ENCODE results near the gene MYL6B. TPM values are rescaled to one million over a fixed set of nuclear protein-coding genes. Genes with fewer than 3 reads are reported as not detected.
A peak's percentile ranks its signal among the peaks of the same experiment; 100 is the strongest.
"Not testable (repeated sequence)": the region's sequence is repeated elsewhere in the genome, so short reads cannot be mapped to it uniquely, and the experiment has no call there.

Gene MYL6B
- polyA plus RNA-seq, 1 experiment: 75.4 TPM

DNA sequence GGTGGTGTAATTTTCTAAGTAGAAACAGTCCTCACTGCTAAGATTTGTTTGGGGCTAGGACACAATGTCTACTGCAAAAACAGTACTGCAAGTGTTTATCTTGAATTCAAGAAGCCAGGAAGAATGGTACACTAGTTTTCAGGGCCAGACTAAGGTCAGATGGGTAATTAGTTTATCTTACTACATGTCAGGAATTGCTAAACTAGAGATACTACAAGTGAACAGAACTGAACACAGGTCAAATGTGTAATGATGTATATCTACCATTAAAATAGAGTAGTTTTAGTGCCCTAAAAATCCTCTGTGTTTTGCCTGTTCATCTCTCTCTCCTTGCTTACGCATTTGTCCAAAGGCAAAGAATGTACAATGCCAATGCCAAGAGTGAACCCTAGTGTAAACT lies 38.3 kb upstream of the MYL6B start:
- H3K36me3 ChIP-seq (ENCODE audit: control insufficient read depth, insufficient read depth, low read length): peaks cover 15% of the 10 kb centered on the region
- CTCF ChIA-PET: no interaction called here

DNA sequence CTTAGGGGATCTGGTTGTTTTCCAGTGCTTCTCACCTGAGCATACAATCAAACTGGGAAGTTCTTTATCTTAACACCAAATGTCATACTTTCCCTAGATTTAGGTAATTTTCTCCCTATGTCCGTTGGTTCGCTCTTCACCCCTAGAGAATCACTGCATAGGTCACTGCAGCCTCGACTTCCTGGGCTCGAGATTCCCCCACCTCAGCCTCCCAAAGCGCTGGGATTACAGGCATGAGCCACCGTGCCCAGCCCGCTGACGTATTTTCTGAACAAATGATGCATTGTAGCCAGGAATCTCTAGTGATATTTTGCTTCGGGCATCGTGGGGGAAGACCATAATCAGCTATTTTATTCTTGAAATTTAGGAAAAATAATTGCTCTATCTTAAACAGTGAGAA lies 37.1 kb upstream of the MYL6B start:
- TF ChIP-seq, protein P1, sequence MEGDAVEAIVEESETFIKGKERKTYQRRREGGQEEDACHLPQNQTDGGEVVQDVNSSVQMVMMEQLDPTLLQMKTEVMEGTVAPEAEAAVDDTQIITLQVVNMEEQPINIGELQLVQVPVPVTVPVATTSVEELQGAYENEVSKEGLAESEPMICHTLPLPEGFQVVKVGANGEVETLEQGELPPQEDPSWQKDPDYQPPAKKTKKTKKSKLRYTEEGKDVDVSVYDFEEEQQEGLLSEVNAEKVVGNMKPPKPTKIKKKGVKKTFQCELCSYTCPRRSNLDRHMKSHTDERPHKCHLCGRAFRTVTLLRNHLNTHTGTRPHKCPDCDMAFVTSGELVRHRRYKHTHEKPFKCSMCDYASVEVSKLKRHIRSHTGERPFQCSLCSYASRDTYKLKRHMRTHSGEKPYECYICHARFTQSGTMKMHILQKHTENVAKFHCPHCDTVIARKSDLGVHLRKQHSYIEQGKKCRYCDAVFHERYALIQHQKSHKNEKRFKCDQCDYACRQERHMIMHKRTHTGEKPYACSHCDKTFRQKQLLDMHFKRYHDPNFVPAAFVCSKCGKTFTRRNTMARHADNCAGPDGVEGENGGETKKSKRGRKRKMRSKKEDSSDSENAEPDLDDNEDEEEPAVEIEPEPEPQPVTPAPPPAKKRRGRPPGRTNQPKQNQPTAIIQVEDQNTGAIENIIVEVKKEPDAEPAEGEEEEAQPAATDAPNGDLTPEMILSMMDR (IDR thresholded peaks at IDR 0.05; ENCODE audit: insufficient read depth, low read depth, low read length): no peak
- H3K27me3 ChIP-seq (ENCODE audit: control insufficient read depth, insufficient read depth, low read length): no peaks in the 10 kb centered on the region
- ChIA-PET CTCF (interaction anchor here (1.4 kb wide), 1 partner anchor 8 kb away, joined by 4 read pairs; no protein-coding TSS in a partner anchor), POLR2A (interaction anchor here (0.7 to 1.3 kb wide), 2 partner anchors 11 to 176 kb away, joined by 5 to 12 read pairs; partner anchors contain the start of gene PA2G4)
- DNase-seq (ENCODE audit: low read depth): no peak
- peaks cover 13% of the 10 kb centered on the region for H3K36me3 ChIP-seq (ENCODE audit: control insufficient read depth, insufficient read depth, low read length)
- peak overlapping the region; percentile 71 for H3K4me3 ChIP-seq (ENCODE audit: low read depth, low read length)

More for the DNA sequence above, 38.3 kb upstream of the MYL6B start:
- H3K4me3 ChIP-seq (ENCODE audit: low read depth, low read length): no peak overlapping the region
- DNase-seq (ENCODE audit: low read depth): no peak
- no peaks in the 10 kb centered on the region for H3K27me3 ChIP-seq (ENCODE audit: control insufficient read depth, insufficient read depth, low read length)
- TF ChIP-seq, protein P1 (IDR thresholded peaks at IDR 0.05; ENCODE audit: insufficient read depth, low read depth, low read length): no peak
- POLR2A ChIA-PET: no interaction called here

DNA sequence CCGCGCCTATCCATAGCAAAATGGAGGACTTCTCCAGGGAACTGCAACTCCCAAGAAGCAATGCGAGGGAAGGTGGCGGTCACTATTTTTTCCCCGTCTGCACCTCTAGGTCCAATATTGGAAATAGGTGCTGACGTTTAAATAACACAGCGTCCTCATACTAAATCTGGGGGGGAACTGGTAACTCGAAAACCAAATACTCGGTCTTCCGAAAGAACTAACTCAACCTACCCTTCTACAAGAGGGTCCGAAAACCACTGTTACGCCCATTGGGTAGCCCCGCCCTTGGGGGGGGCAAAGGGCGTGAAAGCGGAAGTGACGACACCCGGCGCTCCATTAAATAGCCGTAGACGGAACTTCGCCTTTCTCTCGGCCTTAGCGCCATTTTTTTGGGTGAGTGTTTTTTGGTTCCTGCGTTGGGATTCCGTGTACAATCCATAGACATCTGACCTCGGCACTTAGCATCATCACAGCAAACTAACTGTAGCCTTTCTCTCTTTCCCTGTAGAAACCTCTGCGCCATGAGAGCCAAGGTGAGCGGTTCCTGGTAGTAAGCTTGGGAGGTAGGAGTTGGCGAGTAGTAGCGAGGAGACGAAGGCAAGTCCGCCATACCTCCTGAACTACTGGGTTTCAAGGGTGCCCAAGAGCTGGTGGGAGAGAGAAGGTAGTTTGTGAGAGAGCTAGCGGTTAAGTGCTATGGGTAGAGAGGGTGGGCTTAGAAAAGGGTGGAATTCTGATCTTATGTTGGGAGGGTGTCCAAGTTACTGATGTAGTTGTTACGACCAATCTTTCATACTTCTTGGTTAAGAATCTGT lies 35.9 kb upstream of the MYL6B start, which contains the start of gene RPL41:
Gene RPL41, plus strand, starts transcription at position 367 of the 815 bp plus-strand sequence.
- no peaks in the 10 kb centered on the region for H3K27me3 ChIP-seq (ENCODE audit: control insufficient read depth, insufficient read depth, low read length)
- ChIA-PET CTCF (interaction anchor here (1.0 to 6.8 kb wide), 5 partner anchors 9 to 73 kb away, joined by 4 to 134 read pairs (median 8); partner anchors contain the start of genes ESYT1, PA2G4 and SMARCC2), POLR2A (interaction anchor here (0.7 to 2.1 kb wide), 3 partner anchors 12 to 177 kb away, joined by 5 to 13 read pairs (median 12); partner anchors contain the start of gene PA2G4)
- peak; percentile 64 for DNase-seq (ENCODE audit: low read depth)
- peaks cover 13% of the 10 kb centered on the region for H3K36me3 ChIP-seq (ENCODE audit: control insufficient read depth, insufficient read depth, low read length)
- peak within 1 kb of the TSS; percentile 71 for H3K4me3 ChIP-seq (ENCODE audit: low read depth, low read length)
- TF ChIP-seq, protein P1 (IDR thresholded peaks at IDR 0.05; ENCODE audit: insufficient read depth, low read depth, low read length): no peak

DNA sequence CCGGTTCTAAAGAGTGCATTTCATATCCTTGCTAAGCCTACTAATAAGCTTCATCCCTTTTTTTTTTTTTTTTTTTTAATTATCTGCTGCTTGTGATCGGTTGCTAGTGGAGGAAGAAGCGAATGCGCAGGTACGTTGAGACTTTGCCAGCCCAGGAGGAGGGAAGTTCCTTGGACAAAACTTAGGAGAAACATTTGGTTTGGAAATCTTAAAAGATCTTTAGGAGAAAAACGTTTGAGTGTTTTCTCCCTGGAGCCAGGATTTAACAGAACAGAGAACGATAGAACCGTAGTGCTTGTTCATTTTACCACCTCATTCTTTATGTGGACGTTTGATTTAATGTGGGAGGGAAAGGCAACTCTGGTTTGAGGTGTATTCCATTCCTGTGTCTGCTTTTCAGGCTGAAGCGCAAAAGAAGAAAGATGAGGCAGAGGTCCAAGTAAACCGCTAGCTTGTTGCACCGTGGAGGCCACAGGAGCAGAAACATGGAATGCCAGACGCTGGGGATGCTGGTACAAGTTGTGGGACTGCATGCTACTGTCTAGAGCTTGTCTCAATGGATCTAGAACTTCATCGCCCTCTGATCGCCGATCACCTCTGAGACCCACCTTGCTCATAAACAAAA lies 35.2 kb upstream of the MYL6B start:
- Histone ChIP-seq H3K4me3 (ENCODE audit: low read depth, low read length) (peak overlapping the region; percentile 72), H3K36me3 (ENCODE audit: control insufficient read depth, insufficient read depth, low read length) (peaks cover 14% of the 10 kb centered on the region)
- ChIA-PET POLR2A (interaction anchor here (1.9 to 2.1 kb wide), 2 partner anchors 13 to 105 kb away, joined by 8 to 13 read pairs; partner anchors contain the start of genes PA2G4 and RNF41), CTCF (interaction anchor here (1.0 to 6.8 kb wide), 6 partner anchors 9 to 73 kb away, joined by 3 to 134 read pairs (median 19); partner anchors contain the start of genes ESYT1, MYL6, PA2G4 and SMARCC2)
- not testable (repeated sequence) for H3K27me3 ChIP-seq (ENCODE audit: control insufficient read depth, insufficient read depth, low read length); DNase-seq (ENCODE audit: low read depth)

DNA sequence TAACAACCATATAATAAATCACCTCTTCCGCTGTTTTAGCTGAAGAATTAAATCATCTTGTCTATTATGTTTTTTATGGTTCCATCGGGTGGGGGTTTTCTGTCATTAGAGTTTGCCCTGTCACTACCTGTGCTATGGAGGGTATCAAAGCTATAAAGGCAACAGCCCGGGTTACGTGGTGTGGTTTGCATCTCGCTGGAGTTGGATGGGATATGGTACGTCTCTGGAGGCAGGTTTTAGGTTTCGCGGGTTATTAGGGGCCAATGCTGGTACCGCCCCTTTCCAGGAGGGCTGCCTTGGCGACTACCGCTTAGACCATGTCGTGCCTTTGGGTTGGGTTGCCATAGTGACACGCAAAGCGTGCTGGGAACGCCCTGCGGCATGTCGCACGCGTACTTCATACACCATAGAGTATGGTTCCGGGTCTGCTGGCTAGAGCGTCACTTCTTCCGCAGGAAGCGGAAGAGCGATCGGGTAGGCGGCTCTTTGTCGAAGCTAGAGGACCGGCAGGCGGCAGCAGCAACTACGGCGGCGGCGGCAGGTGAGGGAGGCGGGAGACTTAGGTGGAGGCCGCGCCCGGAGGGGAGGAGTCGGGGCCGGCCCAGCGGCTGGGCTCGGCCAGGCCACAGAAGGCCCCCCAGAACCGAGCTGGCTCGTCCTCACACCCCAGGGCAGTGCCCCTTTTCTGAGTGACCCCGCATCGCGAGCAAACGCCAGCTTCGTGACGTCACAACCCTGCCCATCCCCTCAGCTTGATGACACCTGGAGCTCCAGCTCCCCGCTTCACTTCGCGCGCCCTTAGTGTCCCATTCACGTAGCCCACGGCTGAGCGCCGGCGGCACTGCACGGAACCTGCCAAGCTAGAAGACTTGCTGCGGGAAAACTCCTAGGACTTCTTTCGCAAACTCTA lies 34.4 kb upstream of the MYL6B start, which contains the start of gene ZC3H10:
Gene ZC3H10, plus strand, starts transcription at position 489 of the 910 bp plus-strand sequence. CDS start 2,297 bp downstream, outside the sequence.
- TF ChIP-seq, protein P1 (IDR thresholded peaks at IDR 0.05; ENCODE audit: insufficient read depth, low read depth, low read length): peak; percentile 73
- peak; percentile 98 for DNase-seq (ENCODE audit: low read depth)
- Histone ChIP-seq H3K36me3 (ENCODE audit: control insufficient read depth, insufficient read depth, low read length) (peaks cover 11% of the 10 kb centered on the region), H3K27me3 (ENCODE audit: control insufficient read depth, insufficient read depth, low read length) (no peaks in the 10 kb centered on the region), H3K4me3 (ENCODE audit: low read depth, low read length) (peak within 1 kb of the TSS; percentile 72)
- ChIA-PET CTCF (interaction anchor here (0.6 to 6.8 kb wide), 21 partner anchors 9 to 342 kb away, joined by 3 to 134 read pairs (median 5); partner anchors contain the start of genes ANKRD52, CNPY2, COQ10A and ERBB3), POLR2A (interaction anchor here (0.6 to 2.1 kb wide), 6 partner anchors 10 to 148 kb away, joined by 3 to 13 read pairs (median 6); partner anchors contain the start of genes ESYT1, MYL6, PA2G4 and RNF41)

All from BJ (cell line).